Stimulated activated CD4-positive, alpha-beta T cell treated with anti-CD3 and anti-CD28 coated beads, Interleukin-1b, Interleukin-23, amount 100 ng/mL, for 48 hours (primary cell): Measurements from ENCODE around the gene CHRNA4.

Source experiments
- DNase-seq: peaks from one replicate; pipeline ENCODE4 v3.0.0-alpha.2; 2020

CHRNA4 gene

GRCh38 chr20:63362436-63363009, 1.4 kb upstream of the CHRNA4 start:
- no peak for DNase-seq

- DNase-seq, result no peak
Observed at GRCh38 chr20:63361519-63362435, 628 bp upstream of the CHRNA4 start.

DNA sequence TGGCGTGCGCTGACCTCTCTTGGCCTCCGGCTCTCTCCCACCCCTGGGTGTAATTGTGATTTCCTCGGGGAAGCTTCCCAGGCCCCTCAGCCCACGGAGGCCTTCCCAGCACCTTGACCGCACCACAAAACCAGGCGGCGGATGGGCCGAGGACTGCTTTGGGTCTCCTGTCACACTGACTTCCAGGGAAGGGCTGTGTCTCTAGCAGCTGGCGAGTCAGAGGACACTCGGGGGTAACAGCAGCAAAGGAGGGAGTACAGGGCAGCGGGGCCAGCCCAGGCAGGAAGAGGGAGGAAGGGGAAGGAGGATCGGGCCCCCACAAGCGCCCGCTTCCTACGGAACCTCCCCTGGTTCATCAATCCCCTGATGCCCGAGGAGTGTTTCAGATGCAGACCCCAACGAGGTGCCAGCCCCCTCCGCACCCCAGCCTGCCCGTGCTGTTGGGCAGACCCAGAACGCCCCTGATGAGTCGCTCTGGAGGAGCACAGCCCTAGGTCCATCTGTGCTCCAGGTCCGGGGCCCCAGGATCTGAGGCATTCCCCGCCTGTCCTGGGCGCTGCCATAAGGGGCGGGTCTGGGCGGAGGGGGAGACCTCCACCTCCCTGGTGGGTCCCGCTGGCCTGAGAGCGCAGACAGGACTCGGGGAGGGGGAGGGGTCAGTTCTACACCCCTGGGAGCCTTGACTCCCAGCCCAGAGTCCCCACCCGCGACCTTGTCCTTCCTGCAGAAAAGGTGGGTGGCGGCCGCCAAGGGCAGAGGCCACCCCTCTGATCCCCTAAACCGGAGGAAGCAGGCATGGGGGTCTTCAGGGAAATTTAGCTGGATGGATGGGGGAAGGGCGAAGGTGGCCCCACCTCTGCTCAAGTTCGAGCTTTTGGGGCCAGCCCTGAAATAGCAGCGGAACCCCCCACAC, 956 bp downstream of the CHRNA4 start:
- no peak for DNase-seq

DNA sequence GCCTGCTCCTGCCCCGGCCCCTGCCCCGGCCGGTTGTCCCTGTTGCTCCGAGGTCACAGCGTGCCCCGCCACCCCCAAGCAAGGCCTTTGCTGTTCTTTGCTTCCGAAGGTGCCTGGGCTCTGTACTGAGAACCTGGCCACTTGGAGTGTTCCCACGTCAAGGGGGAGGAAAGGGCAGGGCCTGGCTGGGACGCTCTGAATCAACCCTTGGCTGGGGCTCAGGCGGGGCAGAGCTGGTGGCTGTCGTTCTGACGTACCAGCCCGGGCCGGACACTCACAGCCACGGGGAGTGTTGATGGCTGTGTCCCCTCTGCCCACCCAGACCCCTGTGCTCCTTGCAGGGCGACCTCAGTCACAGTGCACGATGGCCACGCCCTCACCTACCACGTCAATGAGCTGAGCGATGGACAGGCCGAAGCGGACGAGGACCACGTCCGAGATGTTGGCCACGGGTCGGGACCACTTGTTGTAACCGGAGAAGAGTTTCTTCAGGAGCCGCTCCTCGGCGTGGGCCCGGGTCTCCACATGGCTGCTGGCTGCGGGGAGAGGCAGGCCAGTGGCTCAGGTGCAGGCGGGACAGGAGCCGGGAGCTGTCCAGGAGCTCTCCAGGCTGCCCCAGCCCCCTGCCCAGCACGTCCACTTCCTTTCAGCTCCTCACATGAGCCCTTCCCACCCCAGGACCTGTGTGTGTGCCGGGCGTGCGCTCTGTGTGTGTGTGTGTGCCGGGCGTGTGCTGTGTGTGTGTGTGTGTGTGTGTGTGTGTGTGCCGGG, 1.8 kb downstream of the CHRNA4 start:
- no peak for DNase-seq

DNA sequence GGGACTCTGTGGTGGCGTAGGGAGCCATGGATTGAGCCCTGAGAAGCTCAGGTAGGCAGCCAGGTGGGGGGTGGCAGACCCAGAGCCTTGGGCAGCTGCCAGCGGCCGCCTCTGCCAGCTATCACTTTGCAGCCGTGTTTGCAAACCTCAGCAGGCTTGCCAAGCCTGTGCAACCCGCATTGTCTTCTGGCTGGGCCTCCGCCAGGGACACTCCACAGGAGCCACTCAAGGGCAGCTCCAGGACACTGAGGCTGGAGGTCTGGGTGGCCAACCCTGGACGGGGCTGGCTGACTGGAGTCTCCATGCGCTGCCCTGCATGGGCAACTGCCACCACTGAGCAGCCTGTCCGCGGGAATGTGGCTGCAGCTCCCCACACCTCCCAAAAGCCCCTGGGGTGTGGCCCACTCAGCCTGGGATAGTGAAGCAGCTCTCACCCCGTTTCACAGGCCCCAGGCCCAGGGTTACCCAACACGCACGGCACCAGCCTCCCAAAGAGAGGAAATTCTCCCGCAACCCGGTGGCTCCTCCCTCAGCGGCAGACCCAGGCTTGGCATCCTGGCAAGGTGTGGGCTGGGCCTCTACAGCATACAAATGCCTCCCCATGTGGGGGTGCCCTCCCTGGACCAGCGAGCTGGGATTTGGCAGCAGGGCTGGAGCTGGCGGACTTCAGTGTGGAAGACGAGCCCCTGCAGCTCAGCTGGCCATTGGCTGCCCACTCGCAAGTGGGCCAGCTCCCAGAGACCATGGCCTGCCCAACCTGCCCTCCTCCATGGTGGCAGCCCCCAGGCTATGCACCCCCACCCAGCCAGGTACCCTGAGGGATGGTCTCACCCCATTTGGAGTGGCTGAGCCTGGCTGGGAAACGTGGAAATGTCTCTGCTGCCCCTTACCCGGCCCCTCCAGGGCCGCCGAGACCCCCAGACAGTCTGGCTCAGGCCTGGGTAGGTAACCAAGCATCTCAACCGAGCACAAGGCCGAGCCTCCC, 2.9 kb downstream of the CHRNA4 start:
- no peak for DNase-seq

DNA sequence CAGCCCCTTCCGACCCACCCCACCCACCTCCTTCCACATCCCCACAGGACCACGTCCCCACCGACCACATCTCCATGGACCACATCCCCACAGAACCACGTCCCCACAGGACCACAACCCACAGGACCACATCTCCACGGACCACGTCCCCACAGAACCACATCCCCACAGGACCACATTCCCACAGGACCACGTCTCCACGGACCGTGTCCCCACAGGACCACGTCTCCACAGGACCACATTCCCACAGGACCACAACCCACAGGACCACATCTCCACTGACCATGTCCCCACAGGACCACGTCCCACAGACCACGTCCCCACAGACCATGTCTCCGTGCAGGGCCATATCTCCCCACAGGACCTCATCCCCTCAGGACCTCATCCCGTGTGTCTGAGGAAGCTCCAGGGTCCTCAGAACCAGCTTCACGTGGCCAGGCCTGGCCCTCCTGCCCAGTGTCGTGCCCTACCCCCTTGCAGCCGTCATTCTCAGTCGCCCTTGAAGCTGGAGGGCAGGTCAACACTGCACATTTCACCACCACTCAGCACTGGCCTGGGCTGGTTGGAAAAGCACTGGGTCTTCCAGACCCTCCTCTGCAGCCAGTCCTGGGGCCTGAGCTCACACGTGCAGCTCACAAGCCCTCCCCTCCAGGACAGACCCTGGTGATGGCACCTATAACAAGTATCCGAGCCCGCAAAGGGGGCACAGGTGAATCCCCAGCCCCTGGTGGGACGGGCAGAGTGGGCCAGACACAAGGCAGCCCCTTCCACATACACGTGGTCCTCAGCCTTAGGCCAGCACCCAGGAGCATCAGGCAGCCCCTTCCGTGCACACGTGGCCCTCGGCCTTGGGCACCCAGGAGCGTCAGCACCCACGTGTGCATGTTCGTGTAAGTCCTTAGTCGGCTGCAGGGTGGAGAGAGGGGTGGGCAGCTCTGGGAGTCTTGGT, 3.9 kb downstream of the CHRNA4 start:
- DNase-seq, result no peak

GRCh38 chr20:63356511-63356910, 4.6 kb downstream of the CHRNA4 start:
- no peak for DNase-seq

DNA sequence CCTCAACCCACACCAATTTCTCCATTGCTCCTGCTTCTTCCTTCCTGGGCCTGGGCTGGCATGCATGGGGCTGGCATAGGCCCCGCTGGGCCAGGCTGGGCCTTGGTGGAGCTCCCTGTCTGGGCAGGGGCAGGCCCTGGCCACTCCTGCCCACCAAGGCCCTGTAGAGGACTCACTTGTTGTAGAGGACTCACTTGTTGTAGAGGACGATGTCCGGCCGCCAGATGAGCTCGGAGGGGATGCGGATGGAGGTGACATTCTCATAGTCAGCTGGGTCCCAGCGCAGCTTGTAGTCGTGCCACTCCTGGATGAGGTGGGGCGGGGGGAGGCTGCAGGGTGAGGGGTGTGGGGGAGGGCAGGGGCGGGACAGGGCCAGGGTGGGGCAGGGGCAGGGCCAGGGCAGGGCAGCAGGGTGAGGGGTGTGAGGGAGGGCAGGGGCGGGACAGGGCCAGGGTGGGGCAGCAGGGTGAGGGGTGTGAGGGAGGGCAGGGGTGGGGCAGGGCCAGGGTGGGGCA, 5.3 kb downstream of the CHRNA4 start:
- DNase-seq, result no peak

GRCh38 chr20:63354636-63355350, 6.4 kb downstream of the CHRNA4 start:
- DNase-seq, result no peak

GRCh38 chr20:63352811-63353221, 8.3 kb downstream of the CHRNA4 start:
- DNase-seq, result no peak

GRCh38 chr20:63351811-63352591, 9.1 kb downstream of the CHRNA4 start:
- no peak for DNase-seq

- DNase-seq, result no peak
Observed at GRCh38 chr20:63351326-63351700, 9.8 kb downstream of the CHRNA4 start.

- DNase-seq, result no peak
Observed at GRCh38 chr20:63350597-63351325, 10.4 kb downstream of the CHRNA4 start.

DNA sequence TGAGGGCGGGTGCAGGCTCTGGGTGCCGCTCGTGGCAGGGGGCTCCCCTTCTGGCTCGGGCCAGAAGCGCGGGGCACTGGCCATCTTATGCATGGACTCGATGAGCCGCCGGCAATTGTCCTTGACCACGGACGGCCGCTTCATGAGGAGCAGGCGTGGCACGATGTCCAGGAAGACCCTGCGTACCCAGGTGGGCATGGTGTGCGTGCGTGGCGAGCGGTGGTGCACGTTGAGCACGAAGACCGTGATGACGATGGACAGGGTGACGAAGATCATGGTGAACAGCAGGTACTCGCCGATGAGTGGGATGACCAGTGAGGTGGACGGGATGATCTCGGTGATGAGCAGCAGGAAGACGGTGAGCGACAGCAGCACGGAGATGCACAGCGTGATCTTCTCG, 11.0 kb downstream of the CHRNA4 start:
- DNase-seq, result no peak

GRCh38 chr20:63349516-63349895, 11.6 kb downstream of the CHRNA4 start:
- no peak for DNase-seq

DNA sequence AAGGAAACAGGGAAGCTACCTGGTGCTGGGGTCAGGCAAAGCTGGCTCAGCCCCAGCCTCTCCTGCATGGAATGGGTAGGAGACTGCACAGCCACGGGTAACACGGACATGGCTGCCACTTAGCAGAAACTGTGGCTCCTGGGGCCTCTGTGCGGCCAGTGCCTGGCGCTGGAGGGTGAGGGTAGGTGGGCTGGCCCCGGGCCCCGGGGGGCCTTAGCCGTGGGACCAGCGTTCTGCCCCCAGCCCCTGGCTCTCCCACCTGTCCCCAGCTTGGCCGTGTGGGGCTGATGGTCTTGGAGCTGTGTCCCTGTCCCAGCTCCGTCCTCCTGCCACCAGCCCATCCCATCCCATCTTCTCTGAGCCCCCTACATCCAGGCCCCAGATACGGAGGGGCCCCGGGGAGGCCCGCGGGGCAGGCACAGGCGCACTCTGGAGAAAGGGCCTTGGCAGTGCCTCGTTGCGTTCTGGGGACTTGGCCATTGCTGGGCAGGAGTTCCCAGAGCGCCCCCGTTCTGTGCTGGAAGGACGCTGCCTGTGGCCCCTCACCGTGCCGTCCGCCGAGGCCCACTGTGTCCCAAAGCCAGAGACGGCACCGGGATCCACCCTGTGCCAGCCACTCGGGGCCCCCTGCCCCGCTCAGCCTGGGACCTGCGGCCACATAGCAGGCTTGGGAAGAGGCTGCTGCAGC, 12.2 kb downstream of the CHRNA4 start:
- DNase-seq, result no peak
